Fibroblast of villous mesenchyme (primary cell): Measurements from ENCODE around the gene IER5L. TPM values are rescaled to one million over a fixed set of nuclear protein-coding genes. Genes with fewer than 3 reads are reported as not detected.

Source experiments
- DNase-seq: peaks from one replicate; pipeline ENCODE4 v3.0.0-alpha.2; 2010; ENCODE audit warnings: low read depth
- H3K4me3 ChIP-seq: 2 replicates; pipeline ENCODE4 v1.5.1; 2011; ENCODE audit warnings: low read depth, mild to moderate bottlenecking, low read length
- CTCF ChIP-seq: IDR thresholded peaks from 2 replicates; pipeline ENCODE4 v1.5.1; 2012; ENCODE audit warnings: low read depth, mild to moderate bottlenecking, low read length; ENCODE audit not compliant: insufficient read depth
- total RNA-seq: library from RNA; depleted of rRNA; stranded (reverse); fragments of >200 nt; gene quantifications from 2 replicates; pipeline ENCODE4 v1.2.3, GENCODE V29; 2012

The IER5L gene
- total RNA-seq, 1 donor, result 60.5 TPM

DNA sequence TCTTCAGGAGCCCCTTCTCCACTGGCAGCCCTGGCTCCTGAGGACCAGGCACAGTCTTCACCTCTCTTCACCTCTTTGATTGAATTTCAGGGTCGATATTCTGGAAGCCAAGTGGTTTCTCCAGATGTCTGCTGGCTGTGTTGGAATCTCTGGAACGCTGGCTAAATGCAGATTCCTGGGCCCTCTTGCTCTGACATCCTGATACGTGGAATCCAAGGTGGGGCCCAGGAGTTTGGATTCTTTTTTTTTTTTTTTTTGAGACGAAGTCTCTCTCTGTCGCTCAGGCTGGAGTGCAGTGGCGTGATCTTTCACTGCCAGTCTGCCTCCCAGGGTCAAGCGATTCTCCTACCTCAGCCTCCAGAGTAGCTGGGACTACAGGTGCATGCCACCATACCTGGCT, 26.8 kb upstream of the IER5L start:
- no peak for TF ChIP-seq CTCF
- DNase-seq, result no peak
- H3K4me3 ChIP-seq, result no peak overlapping the region

GRCh38 chr9:129203556-129203909, 25.5 kb upstream of the IER5L start:
- no peak for TF ChIP-seq CTCF
- H3K4me3 ChIP-seq, result peak overlapping the region; percentile 73
- no peak for DNase-seq

GRCh38 chr9:129202613-129203555, 24.8 kb upstream of the IER5L start:
- peak; percentile 72 for DNase-seq
- no peak for TF ChIP-seq CTCF
- peak overlapping the region; percentile 73 for H3K4me3 ChIP-seq

GRCh38 chr9:129201866-129202265, 23.8 kb upstream of the IER5L start:
- no peak for DNase-seq
- TF ChIP-seq CTCF, result no peak
- H3K4me3 ChIP-seq, result no peak overlapping the region

DNA sequence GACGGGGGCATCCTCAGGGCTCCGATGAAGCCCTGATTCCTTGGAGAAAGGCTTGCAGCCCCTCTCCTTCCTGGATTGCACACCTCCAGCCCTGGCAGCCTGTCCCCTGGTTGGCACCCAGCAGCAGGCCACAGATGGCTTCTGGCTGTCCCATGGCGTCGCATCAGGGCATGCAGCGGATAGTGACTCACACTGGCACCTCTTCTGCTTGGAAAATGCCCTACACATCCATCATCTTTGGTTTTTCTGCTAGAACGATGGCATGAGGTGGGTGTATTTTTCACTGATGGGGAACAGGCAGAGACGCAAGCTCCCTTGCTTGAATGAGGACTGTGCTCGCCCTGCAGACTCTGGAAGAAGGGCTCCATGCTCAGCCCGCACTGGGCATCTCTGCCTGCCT, 23.2 kb upstream of the IER5L start:
- TF ChIP-seq CTCF, result no peak
- no peak for DNase-seq
- H3K4me3 ChIP-seq, result no peak overlapping the region

DNA sequence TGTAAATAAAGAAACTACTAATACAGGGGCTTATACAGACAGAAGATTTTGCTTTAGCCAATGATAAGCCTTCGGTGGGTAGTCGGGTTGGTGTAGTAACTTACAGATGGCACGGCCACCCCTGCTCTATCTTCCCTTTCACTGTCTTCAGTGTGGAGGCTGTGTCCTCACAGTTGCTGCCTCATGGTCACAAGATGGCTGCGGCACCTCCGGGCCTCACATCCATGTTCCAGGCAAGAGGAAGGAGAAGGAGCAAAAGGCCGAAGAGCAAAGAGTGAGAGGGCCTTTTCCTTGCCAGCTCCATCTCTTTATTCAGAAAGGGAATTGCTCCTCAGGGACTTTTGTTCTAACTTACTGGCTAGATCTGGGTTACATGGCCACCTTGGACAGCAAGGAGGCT, 22.2 kb upstream of the IER5L start:
- H3K4me3 ChIP-seq, result no peak overlapping the region
- TF ChIP-seq CTCF, result no peak
- DNase-seq, result no peak
